Islet of Langerhans (tissue), 1 donor: ENCODE results near the gene GAN.

Source experiments
- FAIRE-seq: peaks from one replicate; lab custom pipeline; 2011; peaks lifted over from hg19 to GRCh38; lab: Jason Lieb, UNC

Gene GAN

DNA sequence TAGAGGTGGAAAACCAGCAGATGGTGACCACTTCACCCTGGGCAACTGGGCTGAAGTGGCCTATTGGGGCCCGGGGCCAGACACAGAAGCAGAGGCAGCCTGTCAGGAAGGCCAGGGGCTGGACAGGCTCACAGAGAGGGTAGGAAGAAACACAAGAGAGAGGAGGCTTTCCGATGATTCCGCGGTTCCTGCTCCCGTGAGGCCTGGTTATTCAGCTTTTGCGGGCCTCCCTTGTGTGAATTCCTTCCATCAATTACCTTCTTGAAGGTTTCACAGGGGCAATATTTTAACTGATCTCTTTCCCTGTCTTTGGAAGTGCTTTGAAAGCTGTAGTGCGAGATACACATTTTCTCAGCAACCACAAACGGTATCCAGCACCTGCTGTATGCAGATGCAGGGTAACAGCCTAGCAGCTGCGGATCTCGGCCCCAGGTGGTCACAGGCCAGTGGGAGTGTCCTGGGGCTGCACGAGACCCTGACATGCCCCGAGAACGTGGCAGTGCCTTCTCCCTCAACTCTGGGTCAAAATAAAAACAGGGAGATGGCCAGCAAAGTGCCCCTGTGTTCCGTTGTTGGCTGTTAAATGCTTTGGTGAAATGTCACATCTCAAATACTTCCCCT is 118.3 kb downstream of the GAN start:
- FAIRE-seq, result no peak

DNA sequence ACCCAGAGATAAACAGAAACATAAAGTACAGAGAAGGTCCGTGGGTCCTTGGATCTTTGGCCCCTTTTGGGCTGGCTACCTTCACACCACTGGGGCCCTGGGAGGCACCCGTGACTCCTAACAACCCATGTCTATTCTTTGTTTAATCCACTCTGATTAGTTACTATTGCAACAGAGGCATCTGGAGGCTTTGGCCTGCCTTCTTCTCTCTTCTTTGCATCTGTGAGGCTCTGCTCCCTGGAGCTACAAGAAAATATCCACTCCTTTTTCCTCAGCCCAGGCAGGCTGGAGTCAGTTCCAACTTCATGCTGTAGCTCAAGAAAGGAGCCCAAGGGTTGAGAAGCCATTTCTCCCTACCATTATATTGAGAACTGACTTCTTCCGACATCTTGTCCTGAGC is 120.3 kb downstream of the GAN start:
- no peak for FAIRE-seq

DNA sequence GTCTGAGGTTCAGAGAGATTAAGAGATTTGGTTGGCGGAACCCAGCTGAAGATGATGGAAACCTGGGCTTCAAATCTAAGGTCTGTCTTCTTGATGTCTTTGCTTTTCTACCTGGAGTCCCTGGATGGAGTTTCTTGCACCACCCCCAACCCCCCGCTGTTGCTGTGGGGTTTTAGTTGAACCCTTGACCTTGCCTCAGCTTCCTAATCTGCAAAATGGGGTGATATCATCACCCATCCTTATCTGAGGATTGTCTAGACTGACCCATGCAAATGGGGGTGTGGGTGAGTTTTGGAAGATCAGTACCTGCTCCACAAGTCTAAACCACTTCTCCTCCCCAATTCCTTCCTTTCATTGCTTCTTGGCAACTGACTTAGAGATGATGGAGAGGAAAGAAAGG is 120.8 kb downstream of the GAN start:
- FAIRE-seq, result no peak

DNA sequence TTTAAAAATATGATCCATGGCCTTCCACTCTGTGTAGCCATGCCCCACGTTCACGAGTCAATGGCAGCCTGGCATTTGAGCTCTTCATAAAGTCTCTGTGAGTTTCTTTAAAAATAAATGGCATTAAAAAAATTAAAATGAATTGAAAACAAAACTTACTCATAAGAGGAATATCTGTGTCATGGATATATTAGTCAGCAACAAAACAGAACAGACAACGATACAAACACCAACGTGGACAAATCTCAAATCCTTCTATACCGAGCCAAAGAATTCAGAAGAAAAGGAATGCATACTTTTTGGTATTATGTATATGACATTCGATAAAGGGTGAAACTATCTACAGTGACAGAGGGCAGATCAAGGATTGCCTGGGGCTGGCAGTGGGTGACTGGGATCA is 121.6 kb downstream of the GAN start:
- FAIRE-seq, result no peak

DNA sequence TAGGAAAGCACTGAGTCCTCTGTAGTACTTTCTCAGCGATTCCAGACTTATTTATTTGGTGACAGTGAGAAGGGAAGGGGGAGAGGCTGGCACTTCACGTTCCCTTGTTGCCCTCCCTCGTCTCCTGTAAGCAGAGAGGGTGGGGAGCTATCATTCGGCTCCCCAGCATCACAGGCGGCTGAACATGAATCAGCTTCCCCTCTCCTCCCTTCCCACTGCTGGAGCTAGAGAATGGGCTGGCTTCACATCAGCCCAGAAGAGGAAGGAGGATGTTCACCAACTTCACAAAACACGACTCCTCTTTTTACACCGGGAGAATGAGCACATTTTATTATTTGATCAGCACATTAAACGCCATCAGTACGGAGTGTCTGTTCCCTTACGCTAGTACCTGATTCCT is 123.1 kb downstream of the GAN start:
- FAIRE-seq, result no peak
